Adrenal gland (tissue), 12 donors: ENCODE measurements around the gene PLAAT2. TPM values are rescaled to one million over a fixed set of nuclear protein-coding genes. Genes with fewer than 3 reads are reported as not detected.

Experiments used
- DNase-seq, 7 donors: peaks; one replicate each; pipeline ENCODE4 v3.0.0-alpha.2; 2019 to 2020
- H3K27ac ChIP-seq, 5 donors: fragments of 200-600 bp; sonication (generic) in 4 of 5; 1 replicate in 3 of 5; 2 replicates in 2 of 5; pipeline versions ENCODE4 v1.5.1 to v1.8.0; 2016 to 2020; ENCODE audit warnings: mild to moderate bottlenecking in 1 of 5
- H3K27me3 ChIP-seq: fragments of 200-600 bp; 2 replicates; pipeline ENCODE4 v1.8.0; 2021
- H3K36me3 ChIP-seq, 2 donors: fragments of 200-600 bp; replicated peaks in 1 of 2; 1 replicate in 1 of 2; 2 replicates in 1 of 2; pipeline versions ENCODE4 v1.5.1 to v1.8.0; 2018 to 2022
- H3K4me1 ChIP-seq, 2 donors: fragments of 200-600 bp; replicated peaks in 1 of 2; 1 replicate in 1 of 2; 2 replicates in 1 of 2; pipeline versions ENCODE4 v1.5.1 to v1.8.0; 2018 to 2021
- H3K4me3 ChIP-seq, 4 donors: fragments of 200-600 bp; sonication (generic) in 3 of 4; one replicate each; pipeline ENCODE4 v1.5.1; 2016 to 2018
- H3K9me3 ChIP-seq, 3 donors: fragments of 200-600 bp; sonication (generic) in 1 of 3; replicated peaks in 1 of 3; 1 replicate in 2 of 3; 2 replicates in 1 of 3; pipeline versions ENCODE4 v1.5.1 to v1.8.0; 2016 to 2021
- CTCF ChIP-seq, 6 experiments: fragments of 450-650 bp in 4 of 6; fragments of 200-600 bp in 2 of 6; sonication (generic) in 1 of 6; IDR thresholded peaks; 1 replicate in 5 of 6; 2 replicates in 1 of 6; pipeline versions ENCODE4 v1.5.1 to v1.8.0; 2016 to 2021; ENCODE audit warnings: antibody characterized with exemption in 6 of 6, mild to moderate bottlenecking in 2 of 6, moderate library complexity in 1 of 6
- POLR2A ChIP-seq, 2 donors: fragments of 450-650 bp; IDR thresholded peaks; one replicate each; pipeline ENCODE4 v1.6.1; 2017; ENCODE audit warnings: antibody characterized with exemption in 2 of 2, mild to moderate bottlenecking in 2 of 2, moderate library complexity in 1 of 2
- WGBS, 4 donors: extraction: QIAGEN DNeasy Blood & Tissue Kit in 2 of 4; methylation state at CpG; one replicate each; pipeline versions ENCODE4 v1.1.5 to v1.1.7; 2013 to 2017; 5-methylcytosine and 5-hydroxymethylcytosine counted together
- intact Hi-C, 2 donors: fragments of 100-400 bp; cut with DNase I; formaldehyde crosslinking; loops; one replicate each; pipeline versions ENCODE4 v1.14.1 to v1.15.0; 2022 to 2023
- polyA plus RNA-seq, 3 donors: library from polyadenylated mRNA; stranded (reverse); fragments of 200-250 nt in 2 of 3; fragments of 350-450 nt in 1 of 3; fragmentation: Illumina TruSeq in 1 of 3; extraction: RNeasy Lipid Tissue Mini Kit (QIAGEN cat#74804) in 1 of 3; gene quantifications; one replicate each; pipeline ENCODE4 v1.2.3, GENCODE V29; 2013 to 2014
- total RNA-seq, 9 donors: library from RNA; depleted of rRNA in 4 of 9; stranded (reverse); fragments of >200 nt in 4 of 9; fragments of 120-200 nt in 1 of 9; fragmentation: NEBNext Ultra II Directional in 1 of 9; extraction: Animal tissue kit (Norgen Biotek cat#: 25700) in 1 of 9; gene quantifications; one replicate each; pipeline versions ENCODE4 v1.1.0 to v1.2.4, GENCODE V29; 2013 to 2023
- donor health status: healthy with polysubstance abuse.
- donor health status: Bipolar disorder and iron deficiency.
- donor health status: DM: yes; HTN: yes; CAD: no.
- donor health status: DM: no; HTN: no; CAD: no.
- donor health status: DM: no; HTN: no; CAD: no.
- donor health status: DM: yes; HTN: yes; CAD: no.

PLAAT2 gene
- total and polyA plus RNA-seq, 12 donors, result 0.17 to 0.30 TPM; not detected in 10

GRCh38 chr11:63512816-63513215, 50.4 kb downstream of the PLAAT2 start:
- Histone ChIP-seq H3K9me3 (no peaks in the 10 kb centered on the region), H3K27ac (no peak overlapping the region), H3K4me1 (no peaks in the 10 kb centered on the region), H3K36me3 (no peaks in the 10 kb centered on the region), H3K27me3 (no peaks in the 10 kb centered on the region), H3K4me3 (no peak overlapping the region)
- DNase-seq, result no peak
- WGBS, 4 donors, result 79 to 92% (median 87%) methylated on average over 7 of the region's 7 CpGs
- TF ChIP-seq POLR2A (IDR thresholded peaks at IDR 0.05), result no peak
- no peak for TF ChIP-seq CTCF (IDR thresholded peaks at IDR 0.05)
- intact Hi-C loops, result no loop called here

DNA sequence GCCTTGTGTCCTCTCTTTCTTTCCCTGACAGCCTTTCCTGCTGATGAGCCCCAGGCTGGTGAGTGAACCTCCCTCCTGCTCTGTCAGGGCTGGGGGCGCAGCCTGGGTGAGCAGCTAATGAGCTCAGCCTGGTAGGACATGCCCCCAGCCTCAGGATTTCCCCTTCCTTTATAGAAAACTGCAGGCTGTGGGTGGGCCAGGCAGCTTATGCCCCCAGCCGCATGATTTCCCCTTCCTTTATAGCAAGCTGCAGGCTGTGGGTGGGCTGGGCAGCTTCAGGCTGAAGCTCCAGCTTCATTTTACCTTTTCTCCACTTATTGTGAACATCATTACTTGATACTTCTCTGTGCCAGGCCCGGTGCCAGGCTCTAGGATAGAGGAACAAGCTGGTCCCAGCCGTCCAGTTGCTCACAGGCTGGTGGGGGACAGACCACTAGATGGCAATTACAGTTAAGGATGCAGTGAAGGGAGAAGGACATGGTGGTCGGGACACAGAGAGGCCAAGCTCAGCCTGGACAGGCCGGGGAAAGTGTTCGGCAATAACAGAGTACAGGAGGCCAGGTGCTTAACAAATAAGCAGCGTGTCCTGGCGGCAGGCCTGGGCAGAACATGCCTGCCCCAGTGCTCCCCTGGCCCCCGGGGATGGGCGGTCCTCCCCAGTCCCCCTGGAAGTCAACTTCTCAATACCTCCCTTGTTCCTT, 52.0 kb downstream of the PLAAT2 start:
- H3K4me3 ChIP-seq, result no peak overlapping the region
- H3K27me3 ChIP-seq, result no peaks in the 10 kb centered on the region
- no peaks in the 10 kb centered on the region for H3K9me3 ChIP-seq
- no peak for DNase-seq
- intact Hi-C loops, result no loop called here
- no peaks in the 10 kb centered on the region for H3K36me3 ChIP-seq
- TF ChIP-seq CTCF (IDR thresholded peaks at IDR 0.05) (no peak), POLR2A (IDR thresholded peaks at IDR 0.05) (no peak)
- H3K4me1 ChIP-seq, result no peaks in the 10 kb centered on the region
- 84 to 91% (median 88%) methylated on average over 9 to 11 of the region's 11 CpGs for WGBS, 4 donors
- no peak overlapping the region for H3K27ac ChIP-seq

GRCh38 chr11:63510360-63511047, 52.7 kb downstream of the PLAAT2 start:
- Histone ChIP-seq H3K9me3 (no peaks in the 10 kb centered on the region), H3K27me3 (no peaks in the 10 kb centered on the region), H3K36me3 (no peaks in the 10 kb centered on the region), H3K4me1 (peaks cover 0 to under 1% of the 10 kb centered on the region in 2 donors), H3K27ac (no peak overlapping the region), H3K4me3 (no peak overlapping the region)
- 72 to 89% (median 82%) methylated on average over 4 to 7 of the region's 7 CpGs for WGBS, 4 donors
- intact Hi-C loops, result no loop called here
- DNase-seq, result peak in 6 of 7 donors; percentile 31 to 71 (median 58)
- TF ChIP-seq POLR2A (IDR thresholded peaks at IDR 0.05), result no peak
- no peak for TF ChIP-seq CTCF (IDR thresholded peaks at IDR 0.05)

DNA sequence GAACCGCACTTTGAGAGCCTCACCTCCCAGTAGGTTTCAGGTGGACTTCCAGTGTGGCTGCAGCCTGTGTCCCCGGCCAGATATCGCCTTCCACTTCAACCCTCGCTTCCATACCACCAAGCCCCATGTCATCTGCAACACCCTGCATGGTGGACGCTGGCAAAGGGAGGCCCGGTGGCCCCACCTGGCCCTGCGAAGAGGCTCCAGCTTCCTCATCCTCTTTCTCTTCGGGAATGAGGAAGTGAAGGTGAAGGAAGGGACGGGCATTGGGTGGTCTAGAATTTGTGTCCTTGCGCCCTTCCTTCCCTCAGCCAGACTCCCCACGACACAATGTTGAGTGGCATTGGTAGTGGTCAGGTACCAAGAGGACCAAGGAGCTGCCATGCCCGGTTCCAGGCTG, 54.4 kb downstream of the PLAAT2 start:
- Histone ChIP-seq H3K36me3 (no peaks in the 10 kb centered on the region), H3K4me1 (peaks cover 0 to 7% of the 10 kb centered on the region in 2 donors), H3K27me3 (no peaks in the 10 kb centered on the region), H3K27ac (no peak overlapping the region), H3K4me3 (no peak overlapping the region), H3K9me3 (no peaks in the 10 kb centered on the region)
- intact Hi-C loops, result no loop called here
- no peak for DNase-seq
- TF ChIP-seq CTCF (IDR thresholded peaks at IDR 0.05) (no peak), POLR2A (IDR thresholded peaks at IDR 0.05) (no peak)
- WGBS, 4 donors, result 72 to 90% (median 85%) methylated on average over 11 to 12 of the region's 12 CpGs
